Epidermal melanocyte (primary cell): Measurements from ENCODE around the gene SCN10A.

ENCODE experiments used
- DNase-seq: peaks from one replicate; pipeline ENCODE4 v3.0.0; 2011; ENCODE audit warnings: low spot score; ENCODE audit not compliant: insufficient read length

Gene SCN10A

DNA sequence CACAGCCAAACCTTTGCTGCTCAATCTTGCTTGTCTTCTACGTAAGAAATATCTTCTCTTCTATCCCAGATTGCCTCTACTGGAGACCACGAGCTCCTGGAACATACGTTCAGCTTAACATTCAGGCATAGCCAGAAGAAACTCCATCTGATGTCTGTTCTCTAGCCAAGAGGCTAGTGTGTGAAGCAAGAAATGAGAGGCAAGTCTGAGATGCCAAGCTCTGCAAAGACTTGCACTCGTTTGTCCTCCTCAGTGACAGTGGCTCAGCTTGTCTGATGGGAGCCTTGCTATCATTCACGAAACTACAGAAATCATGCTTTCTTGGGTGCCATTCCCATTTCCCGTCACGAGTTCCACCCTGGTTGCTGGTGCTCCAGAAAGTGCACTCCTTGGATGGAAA, at the start of gene SCN10A:
Gene SCN10A (minus strand): TSS at position 192 of the 400 bp plus-strand sequence. CDS start 22,207 bp downstream, outside the sequence.
- no peak for DNase-seq

DNA sequence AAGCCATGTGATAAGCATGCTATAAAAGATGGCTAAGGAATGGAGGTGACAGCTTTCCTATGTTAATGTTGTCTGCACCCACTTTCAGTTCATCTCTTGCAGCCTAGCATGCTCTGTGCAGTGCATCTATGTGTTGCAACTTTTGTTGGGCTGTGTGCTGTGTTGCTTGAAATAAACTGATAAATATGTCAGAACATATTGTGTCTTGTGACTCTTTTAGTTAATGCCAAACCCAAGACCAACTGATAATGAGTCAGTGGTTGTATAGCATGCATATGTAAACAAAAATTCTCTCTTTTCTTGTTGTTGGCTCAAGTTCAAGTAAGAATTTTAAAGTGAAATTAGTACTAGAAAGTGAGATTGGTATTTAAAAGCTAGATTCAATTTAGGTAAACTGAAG, 37.0 kb upstream of the SCN10A start:
- DNase-seq = no peak

DNA sequence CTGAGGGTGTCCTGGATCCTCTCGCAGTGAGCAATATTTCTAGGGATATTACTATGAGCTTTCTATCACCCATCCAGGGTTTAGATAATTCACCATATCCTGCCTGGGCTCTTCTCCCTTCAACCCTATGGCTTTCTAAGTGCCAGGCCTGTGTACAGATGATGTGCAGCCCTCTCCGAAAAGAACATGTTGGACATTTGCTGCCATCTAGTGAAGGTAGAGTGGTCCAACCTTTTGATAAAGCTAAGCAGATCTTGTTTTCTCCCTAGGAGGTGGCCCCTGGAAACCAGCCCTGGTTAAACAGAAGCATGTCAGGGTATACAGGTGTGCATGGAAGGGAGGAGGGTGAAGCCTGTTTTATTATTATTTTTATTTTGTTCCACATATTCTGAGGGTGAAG, 27.9 kb upstream of the SCN10A start:
- no peak for DNase-seq

DNA sequence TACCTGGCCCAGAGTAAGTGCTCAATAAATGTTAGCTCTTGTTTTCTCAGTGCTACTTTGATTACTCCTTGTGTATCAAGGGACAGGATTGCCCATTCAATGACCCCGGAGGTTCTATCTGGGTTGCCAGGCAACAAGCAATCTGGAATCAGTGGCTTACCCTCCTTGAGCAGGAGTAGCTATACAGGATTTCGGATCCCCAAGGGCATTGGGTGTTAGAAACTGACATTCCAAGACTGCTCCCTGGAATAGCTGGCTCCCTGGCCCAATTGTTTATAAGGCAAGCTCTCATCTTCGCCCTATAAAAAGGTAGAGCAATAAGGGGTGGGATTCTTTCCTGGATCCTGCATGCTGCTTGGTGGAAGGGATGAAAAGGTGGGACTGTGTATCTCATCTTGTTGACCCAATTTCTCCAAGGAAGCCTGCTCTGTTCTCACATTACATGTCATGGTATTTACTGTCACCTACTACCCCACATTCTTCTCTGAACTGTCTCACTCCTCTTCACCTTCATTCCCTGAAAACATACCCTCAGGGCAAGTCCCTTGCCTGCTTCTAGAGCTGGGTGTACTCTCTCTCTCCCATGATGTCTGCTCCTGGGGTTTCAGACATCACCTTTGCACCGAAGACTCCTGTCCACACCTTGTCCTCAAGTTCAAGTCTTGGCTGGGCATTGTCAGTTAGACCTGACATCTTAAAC, 26.4 kb upstream of the SCN10A start:
- no peak for DNase-seq

DNA sequence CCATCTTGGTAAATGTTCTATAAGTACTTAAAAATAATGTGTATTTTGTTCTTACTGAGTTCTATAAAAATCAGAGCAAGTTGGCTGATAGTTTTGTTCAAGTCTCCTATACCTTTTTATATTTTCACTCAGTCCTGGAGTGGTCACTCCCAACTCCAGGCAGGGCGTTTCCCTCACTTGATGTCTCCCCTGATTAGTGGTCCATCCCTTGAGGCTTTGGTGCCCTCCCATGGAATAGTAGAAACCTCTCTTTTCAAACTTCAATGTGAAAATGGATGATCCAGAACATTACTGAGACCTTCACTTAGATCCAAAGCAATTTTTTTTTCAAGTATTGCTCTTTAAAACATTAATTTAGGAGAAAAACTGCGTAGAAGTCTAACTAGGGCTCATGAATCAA, 25.0 kb upstream of the SCN10A start:
- no peak for DNase-seq

DNA sequence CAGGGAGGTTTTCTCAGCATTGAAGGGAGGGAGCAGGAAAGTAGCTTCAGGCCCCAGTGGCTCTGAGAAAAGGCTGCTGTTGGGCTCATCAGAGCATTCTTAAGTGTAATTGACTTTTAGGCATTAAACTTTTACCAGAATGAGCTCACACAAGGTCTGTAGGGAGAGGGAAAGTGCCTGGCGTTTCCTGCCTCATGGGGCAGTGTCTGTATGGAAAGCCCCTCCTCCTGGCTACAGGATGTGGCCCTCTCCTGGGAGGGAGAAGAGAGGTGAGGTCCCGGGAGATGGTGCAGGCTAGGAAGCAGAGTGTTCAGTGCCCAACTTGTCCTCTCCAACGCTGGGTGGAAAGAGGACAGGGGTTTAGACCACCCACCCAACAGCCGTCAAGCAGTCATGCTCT, 21.3 kb upstream of the SCN10A start:
- DNase-seq = no peak

DNA sequence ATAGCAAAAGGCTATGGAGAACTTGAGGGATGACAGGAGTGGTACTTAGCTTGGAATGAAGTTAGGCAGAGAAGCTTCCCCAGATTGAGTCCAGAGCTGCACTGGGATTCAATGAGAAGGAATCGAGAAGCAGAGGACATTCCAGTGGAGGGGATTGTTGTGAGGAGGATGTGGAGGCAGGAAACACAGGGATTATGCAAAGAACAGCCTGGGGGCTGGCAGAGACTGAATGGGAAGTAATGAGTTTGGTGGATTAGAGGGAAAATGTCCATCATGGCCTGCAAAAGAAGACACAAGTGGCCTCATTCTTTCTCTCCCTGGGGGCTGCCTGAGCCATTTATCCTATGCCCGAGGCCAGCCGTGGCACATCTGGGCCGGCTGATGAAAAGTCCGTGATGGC, 20.5 kb upstream of the SCN10A start:
- no peak for DNase-seq

DNA sequence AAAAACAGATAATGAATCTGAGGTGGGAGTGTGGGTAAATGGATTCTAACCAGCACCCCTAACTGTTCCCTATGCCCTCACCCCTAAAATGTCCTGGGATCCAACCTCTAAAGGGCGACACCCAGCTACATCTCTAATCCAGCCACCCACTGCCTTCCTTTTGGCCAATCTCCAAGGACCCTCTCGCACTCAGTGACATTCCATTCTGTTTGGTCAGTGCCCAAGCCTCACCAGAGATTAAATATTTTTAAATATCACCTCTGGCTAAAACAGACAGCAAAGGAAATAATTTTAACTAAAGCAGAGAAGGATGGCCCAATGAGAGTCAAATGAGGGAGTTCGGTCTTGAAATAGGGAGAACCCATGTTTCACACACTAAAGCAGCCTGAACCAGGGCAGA, 19.9 kb upstream of the SCN10A start:
- DNase-seq = no peak

DNA sequence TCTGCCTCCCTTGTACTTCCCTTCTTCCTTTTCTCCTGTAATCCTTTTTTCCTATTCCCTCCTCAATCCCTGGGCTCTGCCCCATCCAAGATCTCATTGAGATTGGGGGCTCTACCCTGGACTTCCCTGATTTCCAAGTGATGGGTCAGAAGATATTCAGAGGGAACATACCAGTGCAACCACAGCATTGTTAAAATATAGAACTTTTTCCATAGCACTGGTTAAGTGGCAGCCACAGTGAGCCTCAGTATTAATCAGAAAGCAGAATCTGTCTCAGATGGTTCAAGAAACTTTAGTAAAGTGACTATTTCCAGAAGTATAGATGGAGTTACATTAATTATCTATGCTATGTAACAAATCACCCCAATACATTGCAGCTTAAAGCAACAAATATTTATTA, 18.7 kb upstream of the SCN10A start:
- no peak for DNase-seq

DNA sequence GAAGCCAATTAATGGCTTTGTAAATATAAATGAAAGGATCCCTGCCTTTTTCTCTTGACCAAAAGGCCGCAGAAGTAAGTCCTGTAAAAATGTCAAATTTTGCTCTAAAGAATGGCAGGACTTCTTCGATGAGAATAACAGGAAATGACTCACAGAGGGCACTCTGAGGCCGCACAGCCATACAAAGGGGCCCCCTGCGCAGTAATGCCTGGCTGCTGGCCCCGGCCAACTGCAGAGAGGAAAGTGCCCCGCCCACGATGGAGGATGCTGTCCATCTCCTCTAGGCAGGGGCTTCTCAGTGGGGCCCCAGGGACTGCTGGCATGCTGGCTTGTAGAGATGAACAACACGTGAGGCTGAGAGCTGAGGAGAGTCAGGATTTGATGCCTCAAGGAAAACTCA, 18.1 kb upstream of the SCN10A start:
- no peak for DNase-seq

DNA sequence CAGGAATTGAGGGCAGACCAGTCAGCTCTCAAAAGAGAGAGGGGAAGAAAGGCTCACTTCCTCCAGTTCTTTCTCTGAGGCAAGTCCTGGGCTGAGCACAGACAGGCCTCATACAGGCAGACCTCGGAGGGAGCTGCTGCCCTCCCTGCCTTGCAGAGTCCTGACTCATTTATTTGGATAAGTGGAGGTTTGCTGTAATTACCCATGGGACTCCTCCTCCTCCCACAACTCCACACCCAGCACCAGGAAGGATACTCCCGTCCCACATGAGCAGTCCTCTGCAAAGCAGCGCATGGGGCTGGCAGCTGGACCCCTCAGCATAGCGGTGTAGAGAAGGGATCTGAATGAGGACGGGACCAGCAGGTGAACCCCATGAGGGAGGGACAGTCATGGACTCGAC, 13.4 kb upstream of the SCN10A start:
- no peak for DNase-seq

DNA sequence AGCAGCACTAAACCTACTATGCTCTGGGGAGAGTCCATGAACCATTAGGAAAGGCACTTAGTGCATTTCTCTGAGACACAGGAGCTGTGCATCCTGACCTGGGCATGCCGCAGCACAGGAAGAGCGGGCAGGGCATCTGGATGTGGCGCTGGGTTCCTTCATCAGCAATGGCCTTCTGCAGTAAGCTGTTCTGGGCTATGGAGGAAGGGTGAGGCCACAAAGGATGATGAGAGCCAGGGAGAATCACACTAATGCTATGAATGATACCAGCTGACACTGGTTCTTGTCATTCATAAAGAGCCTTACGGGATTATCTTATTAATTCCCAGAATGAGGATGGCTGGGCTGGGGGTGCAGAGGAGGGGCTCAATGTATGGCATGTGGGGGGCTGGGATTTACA, 12.7 kb upstream of the SCN10A start:
- no peak for DNase-seq

DNA sequence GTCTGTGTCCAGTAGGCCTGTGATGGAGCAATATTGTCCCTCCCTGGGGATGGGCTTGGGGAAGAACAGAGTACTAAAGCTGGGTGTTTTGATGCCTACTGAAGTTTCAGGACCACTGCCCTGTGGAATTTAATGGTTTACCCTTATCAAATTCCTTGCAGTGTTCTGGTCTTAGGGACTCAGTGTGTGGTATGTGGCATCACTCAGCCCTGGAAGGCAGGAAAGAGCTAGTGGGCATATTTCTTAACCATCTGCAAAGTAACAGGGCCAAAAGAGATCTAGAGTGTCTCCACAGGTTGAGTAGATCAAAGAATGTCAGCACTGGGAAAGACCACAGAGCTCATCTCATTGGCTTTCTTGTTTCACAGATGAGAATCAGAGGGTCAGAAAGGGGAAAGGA, 11.8 kb upstream of the SCN10A start:
- DNase-seq = no peak

DNA sequence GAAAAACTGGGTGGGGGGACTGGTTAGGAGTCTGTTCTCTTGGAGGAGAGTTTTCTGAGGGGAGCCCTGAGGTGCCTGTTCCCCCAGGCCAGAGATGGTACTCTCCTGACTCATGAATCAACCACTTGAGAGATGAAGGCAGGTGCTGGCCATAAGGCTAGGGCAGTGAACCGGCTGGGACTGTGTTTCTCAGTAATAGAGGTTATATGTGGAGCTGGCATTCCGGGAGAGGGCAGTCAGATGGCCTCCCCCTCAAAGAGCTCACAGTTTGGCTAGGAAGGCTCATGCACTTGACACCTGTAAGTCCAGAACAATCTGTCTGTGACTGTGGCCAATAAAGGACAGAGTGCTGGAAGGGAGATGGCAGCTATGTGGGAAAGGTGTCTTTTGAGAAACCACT, 10.0 kb upstream of the SCN10A start:
- DNase-seq = no peak

DNA sequence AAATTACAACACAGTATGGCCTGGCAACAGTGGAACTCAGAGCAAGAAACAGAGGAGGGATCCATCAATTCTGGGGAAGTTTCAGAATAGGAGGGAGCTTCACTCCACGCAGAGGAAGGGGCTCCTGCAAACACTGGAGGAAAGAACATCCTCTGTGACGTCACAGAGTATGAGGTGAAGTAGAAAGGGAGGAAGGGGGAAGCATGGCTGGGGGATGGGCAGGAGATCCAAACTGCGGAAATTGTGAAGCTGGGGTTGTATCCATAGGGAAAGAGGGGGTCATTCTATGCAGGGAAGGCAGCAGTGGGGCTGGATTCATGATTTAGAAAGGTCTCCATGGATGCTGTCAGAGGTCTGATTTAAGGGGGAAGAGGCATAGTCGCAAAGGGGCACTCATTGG, 8.3 kb upstream of the SCN10A start:
- DNase-seq = no peak

DNA sequence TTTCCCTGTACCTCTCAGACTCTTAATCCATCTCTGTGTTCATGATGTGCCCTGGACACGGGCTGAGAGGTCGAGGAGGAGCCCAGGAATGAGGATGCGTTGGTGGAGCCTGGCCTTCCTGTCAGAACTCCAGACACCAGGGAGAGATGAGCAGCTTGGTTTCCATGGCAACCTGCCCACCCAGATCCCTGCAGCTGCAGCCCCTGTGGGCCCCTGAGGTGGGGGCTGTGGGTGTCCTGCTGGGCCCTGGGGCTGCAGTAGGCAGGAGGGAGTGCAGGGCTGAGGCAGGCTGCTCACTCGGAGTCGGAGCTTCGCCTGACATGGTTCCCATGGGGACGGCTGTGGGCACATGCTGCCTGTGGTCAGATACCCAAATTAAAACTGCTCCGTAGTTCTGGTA, 7.7 kb upstream of the SCN10A start:
- no peak for DNase-seq

DNA sequence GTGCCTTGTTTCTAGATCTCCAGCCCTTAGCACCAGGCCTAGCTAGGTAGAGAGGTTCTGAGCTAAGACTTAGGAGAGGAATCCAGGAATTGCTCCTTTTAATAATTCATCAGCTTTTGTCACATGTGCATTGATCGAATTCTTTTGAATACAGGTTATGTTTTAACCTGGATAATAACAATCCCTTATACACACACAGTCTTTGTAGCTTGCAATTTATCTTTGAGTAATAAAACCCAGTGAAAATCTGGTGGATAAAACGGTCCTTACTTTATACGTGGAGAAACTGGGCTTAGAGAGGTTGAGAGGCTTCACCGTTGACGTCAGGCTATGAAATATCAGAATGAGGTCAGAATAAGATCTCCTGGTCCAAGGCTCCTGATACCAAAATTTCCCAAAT, 7.2 kb upstream of the SCN10A start:
- DNase-seq = no peak

DNA sequence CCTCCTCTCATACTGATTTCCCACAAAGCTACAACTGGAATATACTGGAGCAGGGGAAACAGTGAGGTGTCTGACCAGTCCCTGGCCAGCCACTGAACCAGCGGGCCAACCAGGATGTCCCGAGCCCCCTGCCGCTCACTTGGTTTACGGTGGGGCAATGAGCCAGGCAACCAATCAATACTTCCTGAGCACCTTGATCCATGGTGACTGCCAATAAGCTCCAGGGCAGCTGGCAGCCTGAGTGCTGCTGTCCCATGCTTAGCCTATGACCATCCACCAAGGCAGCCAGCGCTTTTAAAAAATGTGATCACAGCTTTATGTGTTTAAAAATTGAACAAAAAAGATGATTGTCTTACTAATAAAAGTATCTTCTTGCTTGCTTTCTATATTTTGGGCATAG, 4.2 kb downstream of the SCN10A start:
- DNase-seq = no peak

DNA sequence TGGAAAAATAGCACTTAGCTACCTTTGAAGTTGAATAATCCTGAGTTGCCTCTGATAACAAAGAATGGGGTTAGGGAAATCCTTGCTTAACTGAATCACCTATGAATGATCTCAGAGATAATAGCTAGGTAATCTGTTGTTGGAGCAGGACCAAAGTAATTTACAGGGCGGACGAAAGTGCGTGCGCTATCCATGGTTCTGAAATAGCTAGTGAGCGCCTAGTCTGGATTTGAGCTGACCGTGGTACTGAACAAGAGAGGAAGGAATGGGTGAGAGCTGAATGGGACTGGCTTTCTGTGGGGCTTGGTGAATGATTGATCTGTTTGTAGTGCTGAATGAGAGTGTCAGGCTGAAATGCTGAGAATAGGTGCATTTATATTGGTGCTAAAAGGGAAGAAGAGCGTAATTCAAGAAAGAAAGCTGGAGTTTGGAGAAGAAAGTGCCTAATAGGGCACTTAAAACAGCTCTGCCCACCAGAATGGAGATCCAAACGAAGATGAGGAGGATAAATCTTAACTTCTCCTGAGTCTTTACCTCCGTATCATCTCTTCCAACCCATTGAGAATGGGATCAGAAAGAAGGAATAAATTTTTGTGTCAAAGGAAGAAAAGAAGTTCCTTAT, 10.1 kb downstream of the SCN10A start:
- DNase-seq = no peak

DNA sequence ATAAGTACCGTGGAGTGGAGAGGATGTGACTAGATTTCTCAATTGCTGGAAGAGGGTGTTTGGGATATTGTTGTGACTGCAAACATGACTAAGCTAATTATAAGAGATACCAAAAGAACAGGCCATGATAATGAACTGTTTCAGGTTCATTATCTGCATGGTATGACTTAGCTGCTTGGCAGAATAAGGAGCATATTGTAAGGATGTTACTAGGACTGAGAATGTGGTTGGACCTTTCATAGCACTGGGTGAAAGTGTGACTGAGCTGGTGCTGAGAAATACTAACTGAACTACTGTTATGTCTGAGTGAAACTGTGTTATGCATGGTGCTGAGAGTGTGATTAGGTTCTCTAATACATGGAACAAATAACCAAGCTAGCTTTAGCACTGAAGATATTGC, 11.0 kb downstream of the SCN10A start:
- no peak for DNase-seq

DNA sequence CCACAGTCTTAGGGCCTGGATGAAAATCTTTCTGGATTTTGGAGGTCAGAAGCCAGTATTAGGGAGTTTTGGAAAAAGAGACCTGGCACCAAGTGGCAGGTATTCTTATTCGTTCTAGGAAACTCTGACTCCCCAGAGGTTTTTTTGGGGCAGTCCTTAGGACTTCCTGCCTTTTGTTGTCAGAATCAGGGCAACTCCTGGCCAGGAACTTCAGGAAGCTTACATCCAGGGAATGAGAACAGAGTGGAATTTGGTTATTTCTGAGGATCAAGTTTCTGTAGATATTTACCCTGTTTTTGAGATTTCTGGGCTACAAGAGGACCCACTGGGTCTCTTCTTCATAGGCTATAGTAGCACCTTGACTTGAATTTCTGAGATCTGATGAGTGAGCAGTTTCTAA, 15.5 kb downstream of the SCN10A start:
- DNase-seq = no peak

DNA sequence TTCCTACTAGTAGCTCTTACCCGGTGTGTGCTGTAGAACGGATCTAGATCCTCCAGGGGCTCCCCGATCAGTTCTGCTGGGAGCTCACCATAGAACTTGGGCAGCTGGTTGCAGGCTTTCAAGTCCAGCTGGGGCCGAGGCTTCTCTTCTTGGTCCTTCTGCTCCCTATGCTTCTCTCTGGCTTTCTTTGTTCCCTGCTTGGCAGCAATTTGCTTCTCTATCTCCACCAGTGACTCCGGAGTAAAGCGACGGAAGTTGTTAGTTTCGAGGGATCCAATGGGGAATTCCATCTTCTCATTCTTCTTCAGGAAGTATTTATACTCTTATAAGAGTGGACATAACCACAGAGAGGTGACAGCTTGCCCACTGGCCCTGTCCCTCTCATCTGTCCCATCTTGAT, 22.3 kb downstream of the SCN10A start:
- no peak for DNase-seq

DNA sequence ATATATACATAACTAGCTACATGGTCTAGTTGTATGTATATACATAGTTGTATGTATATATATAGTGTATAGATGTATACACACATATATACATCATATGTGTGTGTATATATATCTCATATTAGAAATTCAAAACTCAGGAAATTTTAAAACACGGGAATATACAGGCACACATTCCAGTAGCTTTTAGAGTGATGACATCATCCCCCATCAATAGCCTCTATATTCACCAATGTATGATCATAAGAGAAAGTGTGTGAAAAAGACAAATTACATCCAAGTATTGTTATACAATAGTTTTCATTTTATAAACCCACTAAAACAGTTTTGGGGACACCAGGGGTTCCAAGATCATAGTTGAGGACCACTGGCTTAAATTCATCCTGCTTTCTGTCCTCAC, 23.0 kb downstream of the SCN10A start:
- DNase-seq = no peak

DNA sequence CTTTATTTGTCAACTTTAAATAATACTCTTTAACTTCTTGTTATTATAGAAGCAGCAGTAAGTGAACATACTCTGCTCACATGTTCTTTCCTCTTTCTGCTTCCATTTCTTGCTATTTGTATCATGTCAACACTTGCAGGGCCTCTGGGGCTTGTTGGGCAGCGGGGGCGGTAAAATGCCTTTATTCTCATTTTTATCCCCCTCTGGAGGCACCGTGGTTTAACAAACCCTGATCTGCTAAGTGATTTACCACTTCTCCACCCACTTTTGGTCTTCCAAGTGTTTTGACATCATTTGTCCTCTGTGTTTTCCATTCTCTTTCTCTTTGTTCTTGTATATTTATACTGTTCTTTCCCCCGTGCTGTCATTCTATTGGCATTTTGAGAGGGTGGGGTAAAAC, 33.9 kb downstream of the SCN10A start:
- no peak for DNase-seq
